ENCODE measurements around the gene CDK10.
"Not testable (repeated sequence)": the region's sequence is repeated elsewhere in the genome, so short reads cannot be mapped to it uniquely, and the experiment has no call there.

CDK10 gene

GRCh38 chr16:89668790-89669158 is 17.7 kb upstream of the CDK10 start:
- no peak for FAIRE-seq

GRCh38 chr16:89669755-89670154 is 16.7 kb upstream of the CDK10 start:
- no peak for FAIRE-seq

- no peak for FAIRE-seq
Observed at GRCh38 chr16:89670496-89671431, 15.7 kb upstream of the CDK10 start.

GRCh38 chr16:89671565-89671964 is 14.9 kb upstream of the CDK10 start:
- not testable (repeated sequence) for FAIRE-seq

DNA sequence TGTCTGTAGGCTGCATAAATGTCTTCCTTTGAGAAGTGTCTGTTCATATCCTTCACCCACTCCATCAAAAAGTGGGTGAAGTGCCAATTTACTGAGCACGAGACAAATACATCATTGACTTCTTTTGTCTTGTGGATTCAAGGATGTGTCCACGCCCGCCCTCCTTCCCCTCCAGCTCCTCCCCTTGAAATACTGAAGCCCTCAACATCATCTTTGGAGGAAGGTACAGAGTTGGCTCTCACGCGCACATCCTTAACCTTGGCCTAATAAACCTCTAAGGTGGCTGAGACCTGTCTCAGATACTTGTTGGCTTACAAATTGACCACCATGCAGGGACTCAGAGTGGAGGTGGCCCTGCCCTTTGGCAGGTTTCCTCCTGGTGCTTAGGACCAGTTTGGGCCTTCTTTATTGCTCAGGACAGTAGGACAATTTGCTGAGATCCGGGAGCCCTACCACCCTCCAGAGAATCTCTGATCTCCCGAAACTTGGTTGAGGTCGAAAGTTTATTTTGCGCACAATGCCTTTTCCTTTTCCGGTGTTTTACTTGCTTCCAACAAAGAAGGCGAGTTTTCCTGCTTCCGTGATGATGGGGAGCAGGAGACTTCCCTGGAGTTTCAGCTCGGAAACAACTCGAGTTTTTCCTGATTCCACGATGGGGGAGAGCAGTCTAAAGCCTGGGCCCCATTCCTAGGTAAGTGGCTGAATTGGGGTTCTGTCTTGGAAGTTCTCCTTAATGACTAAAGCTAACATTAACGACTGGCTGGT is 14.1 kb upstream of the CDK10 start:
- FAIRE-seq, result no peak

DNA sequence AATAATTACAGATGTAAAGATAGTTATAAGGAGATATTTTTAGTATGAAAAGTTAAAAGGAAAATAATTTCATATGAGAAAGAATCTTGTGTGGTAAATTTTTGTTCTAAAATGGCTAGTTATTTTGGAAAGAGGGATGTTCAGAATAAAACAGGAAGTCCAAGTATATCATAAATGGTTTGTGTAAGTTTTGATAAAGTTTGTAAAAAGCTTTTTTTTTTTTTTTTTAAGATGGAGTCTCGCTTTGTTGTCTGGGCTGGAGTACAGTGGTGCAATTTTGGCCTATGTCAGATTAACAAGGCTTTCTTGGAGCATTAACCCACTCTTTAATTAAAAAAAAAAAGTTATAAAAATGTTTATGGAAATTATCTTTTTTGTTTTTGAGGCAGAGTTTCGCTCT is 8.2 kb upstream of the CDK10 start:
- FAIRE-seq, result no peak

DNA sequence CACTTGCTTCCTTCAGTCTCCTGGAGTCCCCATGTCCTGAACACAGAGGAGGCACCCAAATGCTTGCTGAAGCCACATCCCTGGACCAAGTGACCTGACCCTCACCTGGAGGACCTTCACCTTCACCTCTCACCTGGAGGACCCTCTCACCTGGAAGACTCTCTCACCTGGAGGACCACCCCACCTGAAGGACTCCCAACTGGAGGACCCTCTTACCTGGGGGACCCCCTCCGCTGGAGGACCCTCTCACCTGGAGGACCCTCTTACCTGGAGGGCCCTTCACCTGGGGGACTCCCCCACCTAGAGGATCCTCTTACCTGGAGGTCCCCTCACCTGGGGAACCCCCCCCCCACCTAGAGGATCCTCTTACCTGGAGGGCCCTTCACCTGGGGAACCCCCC is 573 bp upstream of the CDK10 start:
- FAIRE-seq, result no peak

DNA sequence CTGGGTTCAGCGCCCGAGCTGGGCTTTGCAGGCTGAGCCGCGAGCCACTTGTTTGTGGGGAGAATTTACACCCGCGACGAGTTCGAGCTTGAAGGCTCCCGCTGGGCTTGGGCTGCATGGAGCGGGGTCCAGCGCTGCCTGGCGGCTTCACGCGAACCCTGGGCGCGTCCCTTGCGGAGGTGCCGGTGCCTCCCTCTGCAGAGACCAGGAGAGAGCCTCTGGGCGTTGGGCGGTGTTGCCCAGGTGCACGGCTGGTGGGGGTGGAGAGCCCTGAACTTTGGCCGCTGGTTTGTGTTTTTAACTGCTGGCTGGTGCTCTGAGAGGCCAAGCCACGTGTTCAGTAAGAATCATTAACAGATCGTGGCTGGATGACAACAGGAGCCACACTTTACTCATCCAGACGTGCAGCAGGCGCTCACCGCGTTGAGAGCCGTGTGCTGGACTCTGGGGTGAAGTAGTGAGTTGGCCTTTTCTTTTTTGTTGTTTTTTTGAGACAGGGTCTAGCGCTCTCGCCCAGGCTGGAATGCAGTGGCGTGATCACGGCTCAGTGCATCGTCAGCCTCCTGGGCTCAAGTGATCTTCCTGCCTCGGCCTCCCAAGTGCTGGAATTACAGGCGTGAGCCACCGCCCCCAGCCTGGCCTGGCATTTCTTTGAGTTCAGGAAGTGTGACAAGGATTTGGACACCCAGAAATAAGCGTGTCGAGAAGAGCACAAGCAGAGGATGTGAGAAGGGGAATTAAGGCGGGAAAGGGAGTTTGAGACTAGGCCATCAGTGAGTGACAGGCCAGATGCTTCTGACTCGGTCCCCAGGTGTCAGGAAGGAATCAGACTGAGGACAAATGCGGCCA is 827 bp downstream of the CDK10 start:
- FAIRE-seq, result no peak

GRCh38 chr16:89688395-89688794 is 1.9 kb downstream of the CDK10 start:
- no peak for FAIRE-seq

DNA sequence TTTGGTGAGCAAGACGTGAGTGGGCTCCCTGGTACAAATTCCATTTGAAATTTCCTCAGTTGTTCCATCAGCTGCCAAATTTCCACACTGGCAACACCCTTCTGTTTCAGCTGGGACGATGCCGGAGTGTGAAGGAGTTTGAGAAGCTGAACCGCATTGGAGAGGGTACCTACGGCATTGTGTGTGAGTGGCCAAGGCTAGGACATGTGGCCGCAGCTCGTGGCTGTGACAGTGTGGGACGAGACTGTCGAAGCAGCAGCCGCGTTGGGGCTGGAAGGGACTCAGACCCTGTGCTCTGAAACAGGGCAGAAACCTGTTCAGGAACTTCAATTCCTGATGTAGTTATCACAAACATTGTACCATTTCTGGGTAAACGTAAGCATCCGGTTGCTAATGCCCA is 2.7 kb downstream of the CDK10 start:
- FAIRE-seq, result no peak

- FAIRE-seq, result not testable (repeated sequence)
Observed at GRCh38 chr16:89689621-89690020, 3.1 kb downstream of the CDK10 start.

DNA sequence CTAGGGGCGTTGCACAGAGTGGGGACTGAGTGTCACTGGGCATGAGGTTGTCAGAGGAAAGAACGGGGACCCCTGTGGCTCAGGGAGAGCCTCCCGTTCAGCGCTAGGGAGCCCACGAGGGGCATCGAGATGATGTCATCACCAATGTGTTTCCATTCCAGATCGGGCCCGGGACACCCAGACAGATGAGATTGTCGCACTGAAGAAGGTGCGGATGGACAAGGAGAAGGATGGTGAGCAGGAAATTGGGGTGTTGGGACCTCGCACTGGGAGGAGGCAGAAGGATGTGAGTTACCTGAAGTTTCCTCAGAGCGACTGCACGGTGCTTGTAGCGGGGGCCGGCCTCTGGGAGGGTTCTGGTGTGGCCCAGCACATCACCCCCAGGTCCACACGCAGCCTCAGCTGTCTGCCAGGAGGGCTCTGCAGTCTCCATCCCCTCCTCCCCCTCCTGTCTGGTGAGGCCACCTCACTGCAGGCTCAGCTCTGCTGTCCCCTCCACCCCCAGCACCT is 4.0 kb downstream of the CDK10 start:
- FAIRE-seq, result no peak

GRCh38 chr16:89691231-89691985 is 4.9 kb downstream of the CDK10 start:
- no peak for FAIRE-seq

- no peak for FAIRE-seq
Observed at GRCh38 chr16:89691986-89692569, 5.6 kb downstream of the CDK10 start.

DNA sequence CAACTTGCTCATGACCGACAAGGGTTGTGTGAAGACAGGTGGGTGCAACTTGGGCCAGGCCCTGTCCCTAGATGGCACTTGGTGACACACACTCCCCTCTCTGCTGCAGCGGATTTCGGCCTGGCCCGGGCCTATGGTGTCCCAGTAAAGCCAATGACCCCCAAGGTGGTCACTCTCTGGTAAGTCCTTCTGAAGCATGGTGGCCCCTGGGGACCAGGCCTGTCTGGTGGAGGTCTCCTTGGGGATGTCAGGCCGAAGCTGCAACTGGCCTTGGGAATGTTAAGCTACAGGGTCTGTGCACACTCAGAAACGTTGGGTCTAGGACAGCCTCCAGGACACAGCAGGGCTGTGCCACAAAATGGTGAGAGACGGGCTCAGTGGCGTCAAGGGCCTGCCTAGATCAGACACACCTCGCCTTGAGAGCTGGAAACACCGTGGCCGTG is 6.8 kb downstream of the CDK10 start:
- no peak for FAIRE-seq

- FAIRE-seq, result no peak
Observed at GRCh38 chr16:89693931-89694783, 7.7 kb downstream of the CDK10 start.

DNA sequence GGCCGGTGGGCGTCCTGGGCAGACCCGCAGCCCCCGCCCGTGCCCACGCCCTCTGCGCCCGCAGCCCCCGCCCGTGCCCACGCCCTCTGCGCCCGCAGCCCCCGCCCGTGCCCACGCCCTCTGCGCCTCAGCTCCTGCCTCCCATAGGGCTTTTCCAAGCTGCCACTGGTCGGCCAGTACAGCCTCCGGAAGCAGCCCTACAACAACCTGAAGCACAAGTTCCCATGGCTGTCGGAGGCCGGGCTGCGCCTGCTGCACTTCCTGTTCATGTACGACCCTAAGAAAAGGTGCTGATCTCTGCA is 8.2 kb downstream of the CDK10 start:
- not testable (repeated sequence) for FAIRE-seq

DNA sequence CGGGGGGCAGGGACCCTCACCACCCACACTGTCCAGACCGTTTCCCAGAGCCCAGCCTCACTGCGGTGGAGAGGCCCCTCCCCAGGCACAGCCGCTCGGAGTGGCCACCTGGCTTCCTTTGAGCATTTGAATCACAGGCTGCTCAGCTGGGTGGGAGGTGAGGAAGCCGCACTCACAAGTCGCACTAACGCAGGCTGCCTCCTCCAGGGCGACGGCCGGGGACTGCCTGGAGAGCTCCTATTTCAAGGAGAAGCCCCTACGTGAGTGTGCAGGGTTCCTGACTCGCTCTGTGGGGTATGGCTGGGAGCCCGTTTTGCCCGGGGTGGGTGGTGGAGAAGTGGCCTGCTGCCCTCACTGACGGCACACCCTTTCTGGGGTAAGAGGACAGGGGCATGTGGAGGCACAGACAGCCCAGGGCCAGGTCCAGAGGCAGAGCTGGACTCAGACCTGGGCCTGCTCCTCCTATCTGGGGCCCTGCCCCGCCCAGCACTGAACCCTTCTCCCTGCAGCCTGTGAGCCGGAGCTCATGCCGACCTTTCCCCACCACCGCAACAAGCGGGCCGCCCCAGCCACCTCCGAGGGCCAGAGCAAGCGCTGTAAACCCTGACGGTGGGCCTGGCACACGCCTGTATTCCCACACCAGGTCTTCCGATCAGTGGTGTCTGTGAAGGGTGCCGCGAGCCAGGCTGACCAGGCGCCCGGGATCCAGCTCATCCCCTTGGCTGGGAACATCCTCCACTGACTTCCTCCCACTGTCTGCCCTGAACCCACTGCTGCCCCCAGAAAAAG is 8.8 kb downstream of the CDK10 start:
- FAIRE-seq, result no peak

DNA sequence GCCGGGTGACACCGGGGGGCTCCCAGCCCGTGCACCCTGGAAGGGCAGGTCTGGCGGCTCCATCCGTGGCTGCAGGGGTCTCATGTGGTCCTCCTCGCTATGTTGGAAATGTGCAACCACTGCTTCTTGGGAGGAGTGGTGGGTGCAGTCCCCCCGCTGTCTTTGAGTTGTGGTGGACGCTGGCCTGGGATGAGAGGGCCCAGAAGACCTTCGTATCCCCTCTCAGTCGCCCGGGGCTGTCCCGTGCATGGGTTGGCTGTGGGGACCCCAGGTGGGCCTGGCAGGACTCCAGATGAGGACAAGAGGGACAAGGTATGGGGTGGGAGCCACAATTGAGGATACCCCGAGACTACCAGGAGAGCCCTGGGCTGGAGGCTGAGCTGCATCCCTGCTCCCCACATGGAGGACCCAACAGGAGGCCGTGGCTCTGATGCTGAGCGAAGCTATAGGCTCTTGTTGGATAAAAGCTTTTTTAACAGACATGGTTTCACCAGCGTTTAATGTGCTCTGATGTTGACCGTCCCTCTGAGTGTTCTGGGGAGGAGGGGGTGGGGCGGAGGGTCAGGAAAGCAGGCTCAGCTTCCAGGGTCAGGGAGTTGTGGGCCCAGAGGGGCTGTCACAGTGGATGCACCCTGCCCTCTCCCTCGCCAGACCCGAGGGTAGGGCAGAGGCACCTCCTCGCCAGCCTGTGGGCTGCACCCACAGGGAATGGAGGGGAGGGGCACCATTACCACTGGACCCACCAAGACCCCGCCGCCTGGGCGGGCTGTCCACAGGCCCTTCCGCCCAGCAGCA is 9.6 kb downstream of the CDK10 start:
- FAIRE-seq, result no peak
